Esophagus (tissue), 2 donors: ENCODE data around the gene CCSER1. TPM values are rescaled to one million over a fixed set of nuclear protein-coding genes. Genes with fewer than 3 reads are reported as not detected.

Experiments
- H3K27ac ChIP-seq, 2 donors: one replicate each; pipeline ENCODE4 v1.5.1; 2013; ENCODE audit warnings: low read depth in 2 of 2, mild to moderate bottlenecking in 2 of 2, inconsistent platforms in 1 of 2, low read length in 1 of 2, moderate library complexity in 1 of 2
- H3K27me3 ChIP-seq, 2 donors: one replicate each; pipeline ENCODE4 v1.6.1; 2013; ENCODE audit warnings: low read length in 2 of 2, control low read depth in 1 of 2, mild to moderate bottlenecking in 1 of 2; ENCODE audit not compliant: insufficient read depth in 2 of 2, control insufficient read depth in 1 of 2
- H3K36me3 ChIP-seq, 2 donors: one replicate each; pipeline ENCODE4 v1.6.1; 2013; ENCODE audit warnings: low read length in 1 of 2; ENCODE audit not compliant: control insufficient read depth in 2 of 2, insufficient read depth in 2 of 2
- H3K4me1 ChIP-seq, 2 donors: one replicate each; pipeline ENCODE4 v1.6.1; 2013; ENCODE audit warnings: low read length in 1 of 2; ENCODE audit not compliant: control insufficient read depth in 2 of 2, insufficient read depth in 2 of 2
- H3K4me3 ChIP-seq, 2 donors: one replicate each; pipeline ENCODE4 v1.5.1; 2013; ENCODE audit warnings: low read length in 2 of 2, mild to moderate bottlenecking in 2 of 2, low read depth in 1 of 2, moderate library complexity in 1 of 2
- H3K9me3 ChIP-seq, 2 donors: one replicate each; pipeline ENCODE4 v1.6.1; 2013; ENCODE audit warnings: mild to moderate bottlenecking in 2 of 2, low read depth in 1 of 2, low read length in 1 of 2, moderate library complexity in 1 of 2; ENCODE audit not compliant: control insufficient read depth in 2 of 2, insufficient read depth in 1 of 2
- WGBS, 2 donors: extraction: QIAGEN DNeasy Blood & Tissue Kit; methylation state at CpG; one replicate each; pipeline ENCODE4 v1.1.7; 2013; 5-methylcytosine and 5-hydroxymethylcytosine counted together
- polyA plus RNA-seq, 2 donors: library from polyadenylated mRNA; stranded (reverse); fragments of 200-250 nt; gene quantifications; one replicate each; pipeline ENCODE4 v1.2.3, GENCODE V29; 2013
- donor health status: healthy with polysubstance abuse.
- donor health status: Bipolar disorder and iron deficiency.

Gene CCSER1
- polyA plus RNA-seq, 2 donors = 0.35 to 0.87 TPM

DNA sequence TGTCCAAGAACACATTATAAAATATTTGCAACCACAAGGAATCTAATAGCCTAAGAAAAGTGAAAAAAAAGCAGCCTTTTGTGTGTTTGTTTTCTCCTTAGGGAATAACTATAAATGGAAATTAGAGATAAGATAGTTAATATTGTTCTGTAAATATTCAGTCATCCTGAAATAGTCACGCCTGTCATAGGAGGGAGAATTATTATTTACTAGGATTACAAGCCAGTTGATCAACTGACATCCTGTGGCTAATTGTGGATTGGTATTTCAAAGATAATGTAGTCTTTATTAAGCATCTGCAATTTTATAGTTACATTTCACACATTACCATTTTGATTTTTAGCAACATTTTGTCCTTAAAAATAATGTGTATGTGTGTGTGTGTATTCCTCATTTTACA, 118.6 kb downstream of the CCSER1 start:
- H3K36me3 ChIP-seq = no peaks in the 10 kb centered on the region
- H3K9me3 ChIP-seq = no peaks in the 10 kb centered on the region
- no peak overlapping the region for H3K27ac ChIP-seq
- 61 to 75% methylated on average over 1 of the region's 1 CpG for WGBS, 2 donors
- no peaks in the 10 kb centered on the region for H3K27me3 ChIP-seq
- H3K4me3 ChIP-seq = no peak overlapping the region
- H3K4me1 ChIP-seq = no peaks in the 10 kb centered on the region

DNA sequence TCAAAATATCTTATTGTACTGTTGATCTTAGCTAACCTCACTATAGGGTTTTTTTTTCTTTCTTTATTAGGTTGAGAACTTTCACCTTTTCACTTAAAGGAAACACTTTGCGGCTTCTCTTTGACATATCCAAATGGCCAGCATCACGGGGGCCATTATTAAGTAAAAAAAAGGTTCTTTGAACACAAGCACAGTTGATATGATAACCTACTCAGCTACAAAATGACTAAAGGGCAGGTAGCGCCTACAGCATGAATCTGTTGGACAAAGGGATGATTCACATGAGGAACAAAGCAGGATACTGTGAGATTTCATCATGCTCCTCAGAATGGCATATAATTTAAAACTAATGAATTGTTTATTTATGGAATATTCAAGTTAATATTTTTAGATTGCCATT, 119.6 kb downstream of the CCSER1 start:
- H3K27me3 ChIP-seq = no peaks in the 10 kb centered on the region
- H3K4me1 ChIP-seq = no peaks in the 10 kb centered on the region
- H3K4me3 ChIP-seq = no peak overlapping the region
- no peaks in the 10 kb centered on the region for H3K36me3 ChIP-seq
- H3K9me3 ChIP-seq = no peaks in the 10 kb centered on the region
- 77 to 80% methylated on average over 3 of the region's 3 CpGs for WGBS, 2 donors
- H3K27ac ChIP-seq = no peak overlapping the region

DNA sequence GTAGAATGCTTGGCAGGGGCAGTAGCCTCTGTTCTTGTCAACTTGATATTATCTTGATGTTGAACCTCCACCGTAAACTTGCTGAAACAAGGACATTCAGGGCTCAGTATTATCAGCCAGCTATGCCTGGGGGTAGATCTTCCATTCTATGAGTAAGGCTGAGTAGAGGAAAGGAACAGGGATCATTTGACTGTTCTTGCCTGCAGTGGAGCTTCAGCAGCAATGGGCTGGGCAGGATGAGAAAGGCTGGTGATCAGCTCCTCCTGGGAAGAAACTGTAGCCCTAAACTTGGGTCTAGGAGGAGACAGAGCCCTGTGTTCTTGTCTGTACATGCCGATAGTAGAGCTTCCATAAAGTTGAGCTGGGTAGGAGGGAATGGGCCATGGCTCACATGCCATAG, 127.2 kb downstream of the CCSER1 start:
- no peak overlapping the region for H3K27ac ChIP-seq
- no peaks in the 10 kb centered on the region for H3K36me3 ChIP-seq
- H3K4me3 ChIP-seq = no peak overlapping the region
- no peaks in the 10 kb centered on the region for H3K4me1 ChIP-seq
- WGBS, 2 donors = 87 to 88% methylated on average over 2 of the region's 2 CpGs
- no peaks in the 10 kb centered on the region for H3K27me3 ChIP-seq
- H3K9me3 ChIP-seq = no peaks in the 10 kb centered on the region

DNA sequence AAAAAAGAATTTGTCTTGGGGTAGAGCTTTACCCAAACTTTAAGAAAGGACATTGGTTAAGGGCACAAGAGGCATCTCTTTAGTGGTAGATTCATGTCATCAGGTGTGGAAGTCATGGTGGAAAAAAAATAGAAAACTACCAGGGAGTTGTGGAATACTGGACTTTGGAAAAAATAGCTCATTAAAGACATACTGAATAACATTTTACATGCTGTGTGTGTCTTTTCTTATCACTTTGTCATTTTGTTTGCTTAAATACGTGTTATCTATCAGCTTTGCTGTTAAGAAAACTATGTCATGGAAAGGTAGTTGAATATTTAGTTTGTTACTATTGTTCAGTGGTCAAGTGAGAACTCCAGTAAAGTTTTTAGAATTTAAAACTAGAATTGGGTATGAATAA, 147.0 kb downstream of the CCSER1 start:
- H3K27ac ChIP-seq = no peak overlapping the region
- H3K4me3 ChIP-seq = no peak overlapping the region
- WGBS, 2 donors = 36 to 59% methylated on average over 1 of the region's 1 CpG
- H3K27me3 ChIP-seq = no peaks in the 10 kb centered on the region
- H3K36me3 ChIP-seq = no peaks in the 10 kb centered on the region
- no peaks in the 10 kb centered on the region for H3K4me1 ChIP-seq
- no peaks in the 10 kb centered on the region for H3K9me3 ChIP-seq

DNA sequence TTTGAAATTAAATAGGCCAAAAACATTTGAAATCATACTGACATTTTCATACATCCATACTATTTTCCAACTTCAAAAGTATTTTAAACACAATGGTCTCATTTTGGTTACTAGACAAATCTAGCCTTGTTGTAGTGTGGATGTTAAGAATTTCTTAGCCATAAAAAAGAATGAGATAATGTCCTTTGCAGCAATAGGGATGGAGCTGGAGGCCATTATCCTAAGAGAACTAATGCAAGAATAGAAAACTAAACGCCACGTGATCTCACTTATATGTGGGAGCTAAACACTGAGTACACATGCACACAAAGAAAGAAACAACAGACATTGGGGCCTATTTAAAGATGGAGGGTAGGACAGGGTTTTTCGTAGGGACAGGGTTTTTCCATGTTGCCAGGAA, 153.8 kb downstream of the CCSER1 start:
- 50 to 86% methylated on average over 3 of the region's 3 CpGs for WGBS, 2 donors
- no peak overlapping the region for H3K27ac ChIP-seq

DNA sequence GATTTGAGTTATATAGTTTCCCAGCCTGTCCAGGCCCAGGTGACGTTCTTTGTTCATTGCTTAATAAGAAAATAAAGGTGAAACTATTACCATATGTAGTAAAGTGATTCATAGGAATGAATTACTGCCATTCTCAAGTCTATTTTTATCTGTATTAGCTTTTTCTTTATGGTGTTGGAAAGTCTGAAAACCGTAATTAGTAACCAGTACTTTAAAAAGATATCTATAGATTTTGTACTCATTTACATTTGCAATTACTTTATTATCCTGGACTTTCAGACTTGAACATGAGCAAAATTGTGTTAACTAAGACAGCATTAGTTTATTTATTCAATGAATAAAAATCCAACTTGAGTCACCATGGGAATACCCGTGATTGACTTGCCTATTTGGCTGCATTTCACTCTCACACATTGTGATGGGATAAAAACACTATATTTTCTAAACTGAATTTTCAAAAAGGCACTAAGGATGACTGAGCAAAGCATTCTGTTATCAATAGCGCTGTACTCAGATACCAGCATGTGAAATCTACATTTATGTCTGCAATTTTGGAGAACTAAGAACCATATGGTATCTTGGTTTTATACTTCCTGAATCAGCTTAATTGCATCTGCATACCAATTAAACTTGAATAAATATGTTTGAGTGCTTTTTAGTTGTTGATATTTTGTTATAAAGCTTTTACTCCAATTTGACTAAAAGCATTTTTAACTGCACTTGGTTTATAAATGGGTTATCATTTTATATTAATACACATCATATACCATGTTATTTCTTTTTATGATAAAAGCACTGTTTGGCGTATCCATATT, 154.6 kb downstream of the CCSER1 start:
- WGBS, 2 donors = 78 to 80% methylated on average over 5 of the region's 5 CpGs
- Histone ChIP-seq H3K4me3 (no peak overlapping the region), H3K27ac (no peak overlapping the region)

More for the DNA sequence above, 153.8 kb downstream of the CCSER1 start:
- H3K4me1 ChIP-seq = no peaks in the 10 kb centered on the region
- H3K27me3 ChIP-seq = no peaks in the 10 kb centered on the region
- no peak overlapping the region for H3K4me3 ChIP-seq
- H3K9me3 ChIP-seq = no peaks in the 10 kb centered on the region
- no peaks in the 10 kb centered on the region for H3K36me3 ChIP-seq

DNA sequence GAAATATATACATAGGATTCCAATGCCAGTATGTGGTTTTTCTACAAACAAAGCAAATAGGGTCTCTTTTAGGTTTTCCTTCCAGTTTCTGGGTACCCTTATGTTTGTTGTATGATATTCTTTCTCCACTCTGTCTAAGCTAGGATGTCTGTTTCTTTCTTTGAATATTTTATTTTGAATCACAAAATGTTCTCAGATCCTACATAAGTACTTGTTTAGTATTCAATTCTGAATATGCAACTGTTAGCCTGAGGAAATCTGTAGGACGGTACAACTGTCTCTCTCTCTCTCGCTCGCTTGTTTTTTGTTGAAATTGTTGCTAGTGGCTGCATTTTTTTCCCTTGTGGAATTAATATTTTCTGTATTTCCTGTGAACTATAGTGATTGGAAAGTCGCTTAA, 163.2 kb downstream of the CCSER1 start:
- Histone ChIP-seq H3K9me3 (no peaks in the 10 kb centered on the region), H3K4me1 (no peaks in the 10 kb centered on the region), H3K4me3 (no peak overlapping the region), H3K27me3 (no peaks in the 10 kb centered on the region), H3K27ac (no peak overlapping the region), H3K36me3 (no peaks in the 10 kb centered on the region)
- 81 to 85% methylated on average over 4 of the region's 4 CpGs for WGBS, 2 donors

More for the DNA sequence above, 154.6 kb downstream of the CCSER1 start:
- no peaks in the 10 kb centered on the region for H3K4me1 ChIP-seq
- H3K36me3 ChIP-seq = no peaks in the 10 kb centered on the region
- H3K9me3 ChIP-seq = no peaks in the 10 kb centered on the region
- H3K27me3 ChIP-seq = no peaks in the 10 kb centered on the region

DNA sequence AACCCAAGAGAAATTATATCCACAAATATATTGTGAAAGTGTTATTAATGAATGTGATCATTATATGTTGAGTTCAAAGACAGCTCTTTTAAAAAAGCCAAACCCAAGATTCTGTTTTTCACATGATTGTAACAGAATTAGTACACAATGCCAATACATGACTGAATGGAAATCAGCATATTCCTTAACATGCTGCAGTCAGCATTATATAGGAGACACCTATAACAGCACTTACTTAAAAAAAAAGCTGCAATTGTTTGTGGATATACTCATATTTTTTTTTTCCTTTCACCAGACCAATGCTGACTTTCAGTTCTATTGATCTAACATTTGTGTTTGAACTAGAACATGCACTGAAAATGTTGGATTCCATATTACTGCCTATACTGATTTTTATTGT, 165.2 kb downstream of the CCSER1 start:
- Histone ChIP-seq H3K4me1 (no peaks in the 10 kb centered on the region), H3K36me3 (no peaks in the 10 kb centered on the region), H3K9me3 (no peaks in the 10 kb centered on the region), H3K27ac (no peak overlapping the region), H3K27me3 (no peaks in the 10 kb centered on the region), H3K4me3 (no peak overlapping the region)

DNA sequence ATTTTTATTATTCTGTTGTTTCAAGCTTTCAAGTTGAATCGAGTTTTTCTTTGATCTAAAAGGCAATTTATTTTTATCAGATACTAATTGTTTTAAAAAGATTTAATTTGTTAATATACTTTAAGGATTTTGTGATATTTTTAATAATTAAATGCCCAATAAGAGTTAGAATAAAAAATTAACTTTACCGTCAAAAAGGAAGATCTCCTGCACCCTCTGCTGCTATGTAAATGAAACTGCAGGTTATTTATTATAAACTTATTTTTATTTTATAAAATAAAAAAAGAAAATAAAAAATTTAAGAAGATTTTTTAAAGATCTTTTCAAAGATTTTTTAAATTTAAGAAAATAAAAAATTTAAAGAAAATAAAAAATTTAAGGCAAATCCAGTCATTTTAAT, 166.1 kb downstream of the CCSER1 start:
- Histone ChIP-seq H3K4me1 (no peaks in the 10 kb centered on the region), H3K27ac (no peak overlapping the region), H3K27me3 (no peaks in the 10 kb centered on the region), H3K36me3 (no peaks in the 10 kb centered on the region), H3K4me3 (no peak overlapping the region), H3K9me3 (no peaks in the 10 kb centered on the region)
- WGBS, 2 donors = 25 to 32% methylated on average over 2 of the region's 2 CpGs

DNA sequence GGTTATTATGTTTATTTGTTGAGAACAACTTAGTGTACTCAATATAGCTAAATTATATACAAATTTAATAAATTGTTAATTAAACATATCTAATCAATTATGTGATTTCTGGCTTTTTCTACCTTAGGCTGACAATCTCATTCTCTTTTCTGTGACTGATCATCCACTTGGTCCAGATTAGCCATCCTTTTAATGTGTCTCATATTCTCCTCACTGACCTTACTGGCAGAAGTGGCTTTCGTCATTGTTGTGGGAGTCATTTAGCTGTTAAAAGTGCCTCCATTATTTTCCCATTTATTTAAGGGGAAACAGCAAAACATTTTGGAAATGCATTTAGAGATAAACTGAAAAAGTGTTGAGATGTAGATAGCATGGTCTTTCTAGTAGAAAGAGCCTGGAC, 172.2 kb downstream of the CCSER1 start:
- WGBS, 2 donors = 89 to 94% methylated on average over 1 of the region's 1 CpG
- no peaks in the 10 kb centered on the region for H3K27me3 ChIP-seq
- H3K9me3 ChIP-seq = no peaks in the 10 kb centered on the region
- no peaks in the 10 kb centered on the region for H3K36me3 ChIP-seq
- no peak overlapping the region for H3K27ac ChIP-seq
- H3K4me1 ChIP-seq = no peaks in the 10 kb centered on the region
- no peak overlapping the region for H3K4me3 ChIP-seq
